Spleen (tissue), 11 donors: Measurements from ENCODE around the gene TMEM63C. TPM values are rescaled to one million over a fixed set of nuclear protein-coding genes. Genes with fewer than 3 reads are reported as not detected.

Source experiments
- DNase-seq: peaks from one replicate; pipeline ENCODE4 v3.0.0-alpha.2; 2020
- H3K27ac ChIP-seq, 8 donors: fragments of 200-600 bp; sonication (generic) in 7 of 8; 1 replicate in 4 of 8; 2 replicates in 4 of 8; pipeline versions ENCODE4 v1.5.0 to v1.8.0; 2016 to 2021; ENCODE audit warnings: inconsistent platforms in 4 of 8, mild to moderate bottlenecking in 4 of 8, moderate library complexity in 1 of 8
- H3K27me3 ChIP-seq, 7 donors: fragments of 200-600 bp; sonication (generic) in 6 of 7; replicated peaks in 1 of 7; 1 replicate in 4 of 7; 2 replicates in 3 of 7; pipeline versions ENCODE4 v1.5.0 to v1.8.0; 2016 to 2021; ENCODE audit warnings: inconsistent platforms in 3 of 7, mild to moderate bottlenecking in 1 of 7
- H3K36me3 ChIP-seq, 6 donors: fragments of 200-600 bp; sonication (generic) in 5 of 6; 1 replicate in 4 of 6; 2 replicates in 2 of 6; pipeline versions ENCODE4 v1.5.0 to v1.8.0; 2016 to 2021; ENCODE audit warnings: inconsistent platforms in 2 of 6
- H3K4me1 ChIP-seq, 6 donors: fragments of 200-600 bp; sonication (generic) in 5 of 6; 1 replicate in 3 of 6; 2 replicates in 3 of 6; pipeline versions ENCODE4 v1.5.0 to v1.8.0; 2016 to 2021; ENCODE audit warnings: inconsistent platforms in 3 of 6
- H3K4me3 ChIP-seq, 8 donors: fragments of 200-600 bp; sonication (generic) in 7 of 8; 1 replicate in 4 of 8; 2 replicates in 4 of 8; pipeline versions ENCODE4 v1.5.0 to v1.8.0; 2016 to 2021; ENCODE audit warnings: inconsistent platforms in 4 of 8, mild to moderate bottlenecking in 4 of 8, moderate library complexity in 2 of 8
- H3K9me3 ChIP-seq, 8 donors: fragments of 200-600 bp; sonication (generic) in 7 of 8; 1 replicate in 4 of 8; 2 replicates in 4 of 8; pipeline versions ENCODE4 v1.5.0 to v1.8.0; 2016 to 2021; ENCODE audit warnings: inconsistent platforms in 4 of 8
- CTCF ChIP-seq, 11 experiments: fragments of 200-600 bp in 7 of 11; fragments of 450-650 bp in 4 of 11; sonication (generic) in 4 of 11; IDR thresholded peaks in 8 of 11; conservative IDR thresholded peaks in 3 of 11; 1 replicate in 7 of 11; 2 replicates in 4 of 11; pipeline versions ENCODE4 v1.4.0 to v1.8.0; 2016 to 2021; ENCODE audit warnings: antibody characterized with exemption in 11 of 11, inconsistent platforms in 4 of 11, mild to moderate bottlenecking in 1 of 11
- POLR2A ChIP-seq, 3 donors: fragments of 450-650 bp; IDR thresholded peaks; one replicate each; pipeline ENCODE4 v1.5.1; 2017; ENCODE audit warnings: antibody characterized with exemption in 3 of 3, mild to moderate bottlenecking in 1 of 3
- POLR2AphosphoS5 ChIP-seq, 3 donors: sonication (generic); formaldehyde crosslinking; IDR thresholded peaks; one replicate each; pipeline ENCODE4 v1.5.1; 2017; ENCODE audit warnings: antibody characterized with exemption in 3 of 3
- WGBS, 5 donors: extraction: QIAGEN DNeasy Blood & Tissue Kit in 3 of 5; methylation state at CpG; one replicate each; pipeline versions ENCODE4 v1.1.5 to v1.1.7; 2013 to 2018; 5-methylcytosine and 5-hydroxymethylcytosine counted together
- intact Hi-C: fragments of 100-400 bp; cut with DNase I; formaldehyde crosslinking; loops from one replicate; pipeline ENCODE4 v1.15.0; 2023; ENCODE audit warnings: low total_unique reads
- polyA plus RNA-seq, 3 donors: library from polyadenylated mRNA; stranded (reverse); fragments of 200-250 nt; gene quantifications; one replicate each; pipeline ENCODE4 v1.2.1, GENCODE V29; 2013
- total RNA-seq, 7 donors: library from RNA; depleted of rRNA in 3 of 7; stranded (reverse); fragments of >200 nt in 3 of 7; fragmentation: NEBNext Ultra II Directional in 4 of 7; extraction: Animal tissue kit (Norgen Biotek cat#: 25700) in 4 of 7; gene quantifications; one replicate each; pipeline versions ENCODE4 v1.1.0 to v1.2.1, GENCODE V29; 2016 to 2021
- donor health status: healthy with polysubstance abuse.
- donor health status: DM: no; HTN: no; CAD: no; lungs with moderate emphysema.
- donor health status: DM: no; HTN: no; CAD: no.
- donor health status: Bipolar disorder and iron deficiency.
- donor health status: healthy.
- donor health status: DM: no; HTN: no; CAD: no.
- donor health status: DM: yes; HTN: yes; CAD: no.

The TMEM63C gene
- total and polyA plus RNA-seq, 10 donors, result 0.20 to 13.4 (median 7.1) TPM

- peaks cover 0 to 3% (median 2%) of the 10 kb centered on the region in 6 donors for H3K4me1 ChIP-seq
- TF ChIP-seq CTCF (IDR thresholded peaks at IDR 0.05 in 8 of 11, conservative IDR thresholded peaks at IDR 0.05 in 3 of 11) (no peak), POLR2A (IDR thresholded peaks at IDR 0.05) (no peak), POLR2AphosphoS5 (IDR thresholded peaks at IDR 0.05) (no peak)
- no peak for DNase-seq
- H3K4me3 ChIP-seq, result no peak overlapping the region
- H3K9me3 ChIP-seq, result no peaks in the 10 kb centered on the region
- peaks cover 0 to 4% (median 0%) of the 10 kb centered on the region in 7 donors for H3K27me3 ChIP-seq
- 89 to 95% (median 91%) methylated on average over 7 of the region's 7 CpGs for WGBS, 5 donors
- intact Hi-C loops, result no loop called here
- no peak overlapping the region for H3K27ac ChIP-seq
- H3K36me3 ChIP-seq, result no peaks in the 10 kb centered on the region
Measured at GRCh38 chr14:77249286-77249685, 67.7 kb downstream of the TMEM63C start.

GRCh38 chr14:77250927-77251326, 69.3 kb downstream of the TMEM63C start:
- no peak for DNase-seq
- 77 to 92% (median 91%) methylated on average over 6 of the region's 6 CpGs for WGBS, 5 donors
- no peaks in the 10 kb centered on the region for H3K9me3 ChIP-seq

GRCh38 chr14:77251870-77252269, 70.3 kb downstream of the TMEM63C start:
- H3K4me3 ChIP-seq, result no peak overlapping the region
- no peak overlapping the region for H3K27ac ChIP-seq
- 90 to 95% (median 92%) methylated on average over 11 of the region's 11 CpGs for WGBS, 5 donors
- intact Hi-C loops, result no loop called here
- TF ChIP-seq CTCF (IDR thresholded peaks at IDR 0.05 in 8 of 11, conservative IDR thresholded peaks at IDR 0.05 in 3 of 11) (no peak), POLR2A (IDR thresholded peaks at IDR 0.05) (no peak), POLR2AphosphoS5 (IDR thresholded peaks at IDR 0.05) (no peak)
- H3K9me3 ChIP-seq, result no peaks in the 10 kb centered on the region
- no peaks in the 10 kb centered on the region for H3K4me1 ChIP-seq
- no peak for DNase-seq
- H3K36me3 ChIP-seq, result no peaks in the 10 kb centered on the region
- H3K27me3 ChIP-seq, result peaks cover 0 to 6% (median 0%) of the 10 kb centered on the region in 7 donors

More at GRCh38 chr14:77250927-77251326, 69.3 kb downstream of the TMEM63C start:
- no peak overlapping the region for H3K4me3 ChIP-seq
- no peaks in the 10 kb centered on the region for H3K36me3 ChIP-seq
- TF ChIP-seq CTCF (IDR thresholded peaks at IDR 0.05 in 8 of 11, conservative IDR thresholded peaks at IDR 0.05 in 3 of 11) (no peak), POLR2AphosphoS5 (IDR thresholded peaks at IDR 0.05) (no peak), POLR2A (IDR thresholded peaks at IDR 0.05) (no peak)
- H3K27me3 ChIP-seq, result peaks cover 0 to 4% (median 0%) of the 10 kb centered on the region in 7 donors
- intact Hi-C loops, result no loop called here
- no peaks in the 10 kb centered on the region for H3K4me1 ChIP-seq
- no peak overlapping the region for H3K27ac ChIP-seq

- intact Hi-C loops, result no loop called here
- no peak for DNase-seq
- H3K27me3 ChIP-seq, result peaks cover 0 to 8% (median 0%) of the 10 kb centered on the region in 7 donors
- WGBS, 5 donors, result 47 to 57% (median 50%) methylated on average over 17 to 20 of the region's 20 CpGs
- no peak for TF ChIP-seq POLR2AphosphoS5 (IDR thresholded peaks at IDR 0.05)
- TF ChIP-seq CTCF (IDR thresholded peaks at IDR 0.05 in 8 of 11, conservative IDR thresholded peaks at IDR 0.05 in 3 of 11), result no peak
- no peak for TF ChIP-seq POLR2A (IDR thresholded peaks at IDR 0.05)
- H3K36me3 ChIP-seq, result no peaks in the 10 kb centered on the region
- no peaks in the 10 kb centered on the region for H3K9me3 ChIP-seq
- H3K4me3 ChIP-seq, result no peak overlapping the region
- no peaks in the 10 kb centered on the region for H3K4me1 ChIP-seq
- H3K27ac ChIP-seq, result no peak overlapping the region
Measured at GRCh38 chr14:77253333-77254190, 72.0 kb downstream of the TMEM63C start.
